NT2/D1 (cell line): ENCODE measurements around the gene VCL.

Experiments
- DNase-seq: peaks from one replicate; pipeline ENCODE4 v3.0.0-alpha.2; 2011; ENCODE audit warnings: low read depth, low spot score
- H3K27me3 ChIP-seq: 2 replicates; pipeline ENCODE4 v1.6.0; 2011; ENCODE audit warnings: mild to moderate bottlenecking; ENCODE audit not compliant: insufficient read length, insufficient read depth
- H3K36me3 ChIP-seq: 2 replicates; pipeline ENCODE4 v1.6.1; 2011; ENCODE audit warnings: mild to moderate bottlenecking, low read length, mixed read lengths; ENCODE audit not compliant: insufficient read depth, insufficient read length
- H3K4me1 ChIP-seq: 2 replicates; pipeline ENCODE4 v1.5.1; 2011; ENCODE audit not compliant: insufficient read depth, insufficient read length
- H3K4me3 ChIP-seq: 2 replicates; pipeline ENCODE4 v1.5.1; 2011; ENCODE audit warnings: low read depth; ENCODE audit not compliant: insufficient read length
- H3K9ac ChIP-seq: 2 replicates; pipeline ENCODE4 v1.6.0; 2011; ENCODE audit warnings: low read depth; ENCODE audit not compliant: insufficient read length
- H3K9me3 ChIP-seq: 2 replicates; pipeline ENCODE4 v1.5.1; 2011; ENCODE audit warnings: mild to moderate bottlenecking, low read length; ENCODE audit not compliant: insufficient read depth
- SUZ12 ChIP-seq: IDR thresholded peaks from 2 replicates; pipeline ENCODE4 v1.6.1; 2011; ENCODE audit not compliant: insufficient read length, insufficient read depth; ENCODE audit errors: extremely low read depth
- YY1 ChIP-seq: IDR thresholded peaks from 2 replicates; pipeline ENCODE4 v1.6.1; 2011; ENCODE audit not compliant: insufficient read length, insufficient read depth
- ZNF274 ChIP-seq: IDR thresholded peaks from 2 replicates; pipeline ENCODE4 v1.6.1; 2011; ENCODE audit warnings: mild to moderate bottlenecking, low read depth, low read length

Gene VCL

DNA sequence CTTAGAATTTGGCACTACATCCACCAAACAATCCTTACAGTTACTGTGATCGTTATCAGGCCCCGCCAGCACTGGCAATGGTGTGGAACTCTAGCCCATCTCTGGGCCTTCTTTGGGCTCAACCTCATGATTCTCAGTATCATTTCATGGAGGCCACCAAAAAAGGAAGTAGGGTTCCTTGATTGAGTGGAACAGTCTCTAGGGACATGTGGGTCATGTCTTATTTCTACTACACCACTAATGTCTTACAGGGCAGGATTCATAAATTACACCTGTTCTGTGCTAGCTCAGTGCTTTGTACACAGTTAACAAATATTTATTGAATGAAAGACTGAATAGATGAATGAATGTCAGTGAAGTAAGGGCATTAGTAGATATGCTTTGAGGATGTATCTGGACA is 98.9 kb downstream of the VCL start:
- Histone ChIP-seq H3K36me3 (peaks cover 89% of the 10 kb centered on the region), H3K9me3 (no peaks in the 10 kb centered on the region), H3K9ac (no peak overlapping the region), H3K27me3 (no peaks in the 10 kb centered on the region), H3K4me1 (no peaks in the 10 kb centered on the region), H3K4me3 (no peak overlapping the region)
- TF ChIP-seq YY1 (no peak), ZNF274 (no peak), SUZ12 (no peak)
- DNase-seq: no peak

DNA sequence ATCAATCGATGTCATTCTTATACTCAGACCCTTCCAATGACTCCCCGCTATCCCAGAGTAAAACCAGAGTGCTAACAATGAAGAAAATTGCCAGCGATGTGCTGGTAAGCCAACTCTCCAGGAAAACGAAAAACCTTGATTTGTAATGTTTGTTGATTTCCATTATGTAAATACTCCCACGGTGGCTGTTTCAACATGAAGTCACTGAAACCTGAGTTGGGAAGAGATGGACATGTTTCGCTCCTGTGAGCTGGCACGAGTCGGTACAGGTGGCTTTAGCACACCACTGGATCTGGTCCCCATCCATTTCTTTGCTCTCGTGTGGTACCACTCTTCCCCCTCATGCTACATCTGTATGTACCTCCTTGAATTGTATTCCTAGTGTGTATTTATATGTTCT is 99.9 kb downstream of the VCL start:
- Histone ChIP-seq H3K27me3 (no peaks in the 10 kb centered on the region), H3K36me3 (peaks cover 86% of the 10 kb centered on the region), H3K4me3 (no peak overlapping the region), H3K9me3 (no peaks in the 10 kb centered on the region), H3K4me1 (no peaks in the 10 kb centered on the region), H3K9ac (no peak overlapping the region)
- no peak for DNase-seq
- TF ChIP-seq YY1 (no peak), ZNF274 (no peak)

DNA sequence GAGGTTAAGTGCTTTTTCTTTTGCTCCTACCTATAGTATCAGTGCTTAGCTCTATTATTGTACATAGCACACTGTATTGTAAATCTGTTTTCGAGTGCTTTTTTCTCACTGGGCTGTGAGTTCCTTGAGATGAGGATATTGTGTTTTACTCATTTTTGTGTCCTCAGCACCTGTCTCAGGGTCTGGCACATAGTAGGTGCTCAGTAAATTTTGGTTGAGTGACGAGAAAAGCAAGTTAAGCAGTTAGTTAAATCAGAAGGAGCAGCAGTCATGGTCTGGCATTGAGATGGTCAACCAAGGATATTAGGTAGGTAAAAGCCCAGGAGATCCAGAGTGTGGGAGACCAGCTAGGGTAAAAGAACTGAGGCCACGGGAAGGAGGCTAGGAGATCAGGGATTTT is 101.5 kb downstream of the VCL start:
- H3K36me3 ChIP-seq: peaks cover 83% of the 10 kb centered on the region
- H3K27me3 ChIP-seq: no peaks in the 10 kb centered on the region
- H3K4me1 ChIP-seq: no peaks in the 10 kb centered on the region
- H3K9ac ChIP-seq: no peak overlapping the region
- H3K4me3 ChIP-seq: no peak overlapping the region
- no peak for DNase-seq
- TF ChIP-seq ZNF274: no peak
- TF ChIP-seq YY1: no peak
- TF ChIP-seq SUZ12: no peak
- H3K9me3 ChIP-seq: no peaks in the 10 kb centered on the region

DNA sequence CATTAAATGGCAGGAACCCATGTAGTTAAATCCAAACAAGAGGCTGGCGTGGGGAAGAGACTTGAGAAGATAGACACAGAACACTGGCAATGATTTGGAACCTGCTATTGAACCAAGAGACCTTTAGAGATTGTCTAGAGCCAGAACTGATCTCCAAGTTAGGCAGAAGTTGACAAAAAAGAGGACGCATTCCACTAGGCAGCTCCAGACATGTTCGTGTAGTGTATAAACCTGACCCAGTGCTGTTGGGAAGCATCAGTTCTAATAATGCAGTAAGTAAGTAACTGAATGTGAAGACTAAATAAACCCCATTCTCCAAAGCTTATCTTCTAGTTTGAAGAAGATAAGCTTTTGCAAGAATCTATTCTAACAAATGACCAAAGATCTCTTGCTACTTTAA is 101.9 kb downstream of the VCL start:
- TF ChIP-seq SUZ12 (no peak), YY1 (no peak), ZNF274 (no peak)
- Histone ChIP-seq H3K9me3 (no peaks in the 10 kb centered on the region), H3K9ac (no peak overlapping the region), H3K36me3 (peaks cover 83% of the 10 kb centered on the region), H3K4me3 (no peak overlapping the region), H3K4me1 (no peaks in the 10 kb centered on the region), H3K27me3 (no peaks in the 10 kb centered on the region)
- no peak for DNase-seq

DNA sequence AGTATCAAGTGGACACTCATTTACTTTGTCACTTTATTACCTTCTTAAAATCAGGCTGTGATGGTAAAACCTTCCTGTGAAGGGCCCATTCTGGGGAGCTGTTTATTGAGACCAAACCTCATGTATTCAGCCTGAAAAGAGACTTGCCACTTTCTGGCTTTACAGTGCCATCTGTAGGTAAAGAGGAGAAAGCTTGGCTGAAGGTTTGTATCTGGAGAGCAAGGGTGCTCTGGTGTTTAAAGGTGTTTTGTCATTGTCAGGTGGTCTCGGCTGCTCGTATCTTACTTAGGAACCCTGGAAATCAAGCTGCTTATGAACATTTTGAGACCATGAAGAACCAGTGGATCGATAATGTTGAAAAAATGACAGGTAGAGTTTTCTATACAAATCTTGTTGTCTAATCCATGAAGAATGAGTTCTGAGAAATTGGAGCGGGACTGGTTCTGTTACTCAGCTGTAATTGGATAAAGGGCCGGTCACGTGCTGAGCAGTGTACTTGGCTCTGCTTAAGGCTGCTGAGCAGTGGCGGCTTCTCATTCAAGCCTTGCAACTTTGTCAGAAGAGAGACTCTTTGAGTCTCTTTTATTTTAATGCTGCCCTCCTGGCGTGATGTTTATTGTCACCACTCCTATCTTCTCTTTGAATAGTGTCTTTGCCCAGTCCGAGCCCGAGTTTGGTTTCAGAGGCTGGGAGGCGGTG is 105.8 kb downstream of the VCL start:
- DNase-seq: no peak
- Histone ChIP-seq H3K4me1 (no peaks in the 10 kb centered on the region), H3K9ac (no peak overlapping the region), H3K9me3 (no peaks in the 10 kb centered on the region), H3K27me3 (no peaks in the 10 kb centered on the region), H3K4me3 (no peak overlapping the region), H3K36me3 (peaks cover 80% of the 10 kb centered on the region)
- no peak for TF ChIP-seq YY1
- no peak for TF ChIP-seq ZNF274
- TF ChIP-seq SUZ12: no peak

DNA sequence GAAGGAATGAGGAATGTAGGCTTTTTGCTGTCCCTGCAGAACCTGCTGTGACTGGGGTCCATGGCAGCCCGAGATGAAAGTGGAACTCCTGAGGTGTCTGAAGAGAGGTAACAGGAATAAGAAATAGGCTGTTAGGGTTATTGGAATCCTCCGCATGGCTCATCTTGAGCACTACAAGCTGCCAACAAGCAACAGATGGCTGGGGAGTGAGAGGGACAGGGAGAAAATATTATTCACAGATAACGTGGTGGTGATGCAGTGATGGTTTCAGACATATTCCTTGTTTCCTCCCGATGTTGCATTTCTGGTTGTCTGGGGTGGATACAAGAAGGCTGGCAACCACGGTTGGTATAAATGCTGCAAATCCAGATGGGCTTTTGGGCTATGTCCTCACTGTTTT is 106.6 kb downstream of the VCL start:
- no peaks in the 10 kb centered on the region for H3K4me1 ChIP-seq
- TF ChIP-seq ZNF274: no peak
- no peak for TF ChIP-seq SUZ12
- no peak for TF ChIP-seq YY1
- no peak for DNase-seq
- H3K9me3 ChIP-seq: no peaks in the 10 kb centered on the region
- H3K4me3 ChIP-seq: no peak overlapping the region
- H3K9ac ChIP-seq: no peak overlapping the region
- H3K27me3 ChIP-seq: no peaks in the 10 kb centered on the region
- H3K36me3 ChIP-seq: peaks cover 80% of the 10 kb centered on the region

DNA sequence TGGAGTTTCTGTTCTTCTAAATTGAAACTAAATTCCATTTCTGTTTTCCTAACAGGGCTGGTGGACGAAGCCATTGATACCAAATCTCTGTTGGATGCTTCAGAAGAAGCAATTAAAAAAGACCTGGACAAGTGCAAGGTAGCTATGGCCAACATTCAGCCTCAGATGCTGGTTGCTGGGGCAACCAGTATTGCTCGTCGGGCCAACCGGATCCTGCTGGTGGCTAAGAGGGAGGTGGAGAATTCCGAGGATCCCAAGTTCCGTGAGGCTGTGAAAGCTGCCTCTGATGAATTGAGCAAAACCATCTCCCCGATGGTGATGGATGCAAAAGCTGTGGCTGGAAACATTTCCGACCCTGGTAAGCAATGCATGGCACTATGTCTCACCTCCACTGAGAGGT is 107.1 kb downstream of the VCL start:
- peaks cover 80% of the 10 kb centered on the region for H3K36me3 ChIP-seq
- H3K9ac ChIP-seq: no peak overlapping the region
- DNase-seq: no peak
- H3K27me3 ChIP-seq: no peaks in the 10 kb centered on the region
- H3K9me3 ChIP-seq: no peaks in the 10 kb centered on the region
- no peaks in the 10 kb centered on the region for H3K4me1 ChIP-seq
- no peak overlapping the region for H3K4me3 ChIP-seq
- TF ChIP-seq YY1 (no peak), ZNF274 (no peak), SUZ12 (no peak)

DNA sequence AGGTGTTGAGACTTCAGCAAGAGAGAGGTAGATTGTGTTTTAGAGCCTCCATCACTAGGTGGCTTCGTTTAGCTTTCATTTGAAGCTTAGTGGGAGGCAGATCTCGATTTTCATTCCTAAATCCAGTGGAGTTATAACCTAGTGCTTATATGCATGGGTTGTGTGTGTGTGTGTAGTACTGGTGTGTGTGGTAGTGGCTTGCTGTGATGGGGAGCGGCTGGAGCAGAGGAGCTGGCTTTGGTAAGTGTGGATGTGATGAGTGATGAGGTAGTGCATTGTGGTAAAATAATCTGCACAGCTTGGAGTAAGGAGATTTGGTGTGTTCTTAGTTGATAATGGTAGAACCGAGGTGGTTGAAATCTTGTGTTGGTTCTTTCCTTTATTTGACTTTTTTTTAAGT is 109.5 kb downstream of the VCL start:
- Histone ChIP-seq H3K27me3 (no peaks in the 10 kb centered on the region), H3K9me3 (no peaks in the 10 kb centered on the region), H3K36me3 (peaks cover 90% of the 10 kb centered on the region), H3K9ac (no peak overlapping the region), H3K4me1 (no peaks in the 10 kb centered on the region), H3K4me3 (no peak overlapping the region)
- TF ChIP-seq YY1: no peak
- no peak for TF ChIP-seq SUZ12
- no peak for TF ChIP-seq ZNF274
- DNase-seq: no peak
